Smooth muscle cell (in vitro differentiated cells): ENCODE data around the gene CD93. TPM values are rescaled to one million over a fixed set of nuclear protein-coding genes. Genes with fewer than 3 reads are reported as not detected.

Experiments
- DNase-seq: peaks from one replicate; lab custom pipeline; 2025; ENCODE audit not compliant: unreplicated experiment; lab: John Stamatoyannopoulos, UW
- H2AFZ ChIP-seq: fragments of 200-600 bp; sonication (generic); 2 replicates; pipeline ENCODE4 v1.6.0; 2016; ENCODE audit warnings: antibody characterized with exemption, low read depth, mild to moderate bottlenecking
- H3F3A ChIP-seq: fragments of 200-600 bp; sonication (generic); 2 replicates; pipeline ENCODE4 v1.6.0; 2017; ENCODE audit warnings: antibody characterized with exemption, low read depth
- H3K27ac ChIP-seq: fragments of 200-600 bp; sonication (generic); 2 replicates; pipeline ENCODE4 v1.5.1; 2016; ENCODE audit warnings: low read depth, mild to moderate bottlenecking
- H3K27me3 ChIP-seq: fragments of 200-600 bp; sonication (generic); 2 replicates; pipeline ENCODE4 v1.6.1; 2016; ENCODE audit warnings: low read depth, mild to moderate bottlenecking
- H3K36me3 ChIP-seq: fragments of 200-600 bp; sonication (generic); 2 replicates; pipeline ENCODE4 v1.5.1; 2016; ENCODE audit warnings: low read depth
- H3K4me1 ChIP-seq: fragments of 200-600 bp; sonication (generic); 2 replicates; pipeline ENCODE4 v1.5.1; 2016; ENCODE audit warnings: low read depth
- H3K4me2 ChIP-seq: fragments of 200-600 bp; sonication (generic); 2 replicates; pipeline ENCODE4 v1.6.0; 2016; ENCODE audit warnings: mild to moderate bottlenecking
- H3K4me3 ChIP-seq: fragments of 200-600 bp; sonication (generic); 2 replicates; pipeline ENCODE4 v1.5.1; 2016; ENCODE audit warnings: mild to moderate bottlenecking
- H3K79me2 ChIP-seq: fragments of 200-600 bp; sonication (generic); 2 replicates; pipeline ENCODE4 v1.6.0; 2016; ENCODE audit warnings: low read depth, mild to moderate bottlenecking
- H3K9ac ChIP-seq: fragments of 200-600 bp; sonication (generic); 2 replicates; pipeline ENCODE4 v1.6.0; 2016; ENCODE audit warnings: low read depth
- H3K9me3 ChIP-seq: fragments of 200-600 bp; sonication (generic); replicated peaks from 2 replicates; pipeline ENCODE4 v1.5.1; 2016; ENCODE audit warnings: low read depth
- H4K20me1 ChIP-seq: fragments of 200-600 bp; sonication (generic); 2 replicates; pipeline ENCODE4 v1.6.0; 2016; ENCODE audit warnings: low read depth
- WGBS: methylation state at CpG from one replicate; pipeline ENCODE4 v1.1.7; 2016; ENCODE audit warnings: low lambda C conversion rate; 5-methylcytosine and 5-hydroxymethylcytosine counted together
- polyA plus RNA-seq: library from polyadenylated mRNA; unstranded; fragments of >200 nt; fragmentation: Nextera tagmentation; extraction: Ambion mirVana; gene quantifications from 2 replicates; pipeline ENCODE4 v1.2.1, GENCODE V29; 2016
- total RNA-seq: library from RNA; depleted of rRNA; stranded (reverse); fragments of >200 nt; gene quantifications from 2 replicates; pipeline ENCODE4 v1.2.3, GENCODE V29; 2014
- TF ChIP-seq, protein P1 (sequence below): fragments of 200-600 bp; sonication (generic); IDR thresholded peaks from 2 replicates; pipeline ENCODE4 v1.5.1; 2017; ENCODE audit warnings: borderline replicate concordance, mild to moderate bottlenecking, antibody characterized with exemption; ENCODE audit not compliant: insufficient read depth, poor library complexity, severe bottlenecking

The CD93 gene
- total and polyA plus RNA-seq, 2 experiments from 2014 or later, result not detected

DNA sequence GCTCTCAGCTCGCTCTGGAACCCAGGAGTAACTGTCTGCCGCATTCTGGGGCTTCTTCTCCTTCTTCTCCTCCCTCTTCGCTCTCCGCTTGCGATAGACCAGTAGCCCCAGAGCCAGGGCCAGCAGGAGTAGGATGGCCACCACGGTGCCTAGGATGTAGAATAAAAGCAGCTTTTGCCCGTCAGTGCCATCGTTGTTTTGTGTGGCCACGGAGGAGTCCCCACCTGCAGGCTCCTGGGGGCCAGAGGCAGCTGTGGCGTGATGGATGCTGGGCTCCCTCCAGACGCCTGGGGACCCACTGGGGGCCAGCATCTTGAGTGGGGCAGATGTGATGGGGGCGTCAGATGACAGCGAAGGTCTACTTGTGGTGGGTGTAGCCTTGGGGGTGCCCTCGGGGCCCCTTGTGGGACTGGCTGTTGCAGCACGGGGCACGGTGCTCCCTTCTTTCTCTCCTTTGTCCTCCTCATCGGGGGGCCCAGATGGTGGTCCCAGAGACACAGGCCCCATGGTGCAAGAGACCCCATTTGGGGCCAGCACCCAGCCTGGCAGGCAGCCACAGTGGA is 1.8 kb downstream of the CD93 start:
- no peaks in the 10 kb centered on the region for H3K4me1 ChIP-seq
- H3K36me3 ChIP-seq, result no peaks in the 10 kb centered on the region
- H3K4me3 ChIP-seq, result no peak overlapping the region
- TF ChIP-seq, protein P1, sequence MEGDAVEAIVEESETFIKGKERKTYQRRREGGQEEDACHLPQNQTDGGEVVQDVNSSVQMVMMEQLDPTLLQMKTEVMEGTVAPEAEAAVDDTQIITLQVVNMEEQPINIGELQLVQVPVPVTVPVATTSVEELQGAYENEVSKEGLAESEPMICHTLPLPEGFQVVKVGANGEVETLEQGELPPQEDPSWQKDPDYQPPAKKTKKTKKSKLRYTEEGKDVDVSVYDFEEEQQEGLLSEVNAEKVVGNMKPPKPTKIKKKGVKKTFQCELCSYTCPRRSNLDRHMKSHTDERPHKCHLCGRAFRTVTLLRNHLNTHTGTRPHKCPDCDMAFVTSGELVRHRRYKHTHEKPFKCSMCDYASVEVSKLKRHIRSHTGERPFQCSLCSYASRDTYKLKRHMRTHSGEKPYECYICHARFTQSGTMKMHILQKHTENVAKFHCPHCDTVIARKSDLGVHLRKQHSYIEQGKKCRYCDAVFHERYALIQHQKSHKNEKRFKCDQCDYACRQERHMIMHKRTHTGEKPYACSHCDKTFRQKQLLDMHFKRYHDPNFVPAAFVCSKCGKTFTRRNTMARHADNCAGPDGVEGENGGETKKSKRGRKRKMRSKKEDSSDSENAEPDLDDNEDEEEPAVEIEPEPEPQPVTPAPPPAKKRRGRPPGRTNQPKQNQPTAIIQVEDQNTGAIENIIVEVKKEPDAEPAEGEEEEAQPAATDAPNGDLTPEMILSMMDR, result no peak
- no peak overlapping the region for H2AFZ ChIP-seq
- no peaks in the 10 kb centered on the region for H3F3A ChIP-seq
- no peaks in the 10 kb centered on the region for H4K20me1 ChIP-seq
- WGBS, result 94% methylated on average over 16 of the region's 17 CpGs
- no peak overlapping the region for H3K4me2 ChIP-seq
- DNase-seq, result no peak
- no peaks in the 10 kb centered on the region for H3K79me2 ChIP-seq
- H3K27ac ChIP-seq, result no peak overlapping the region
- H3K27me3 ChIP-seq, result no peaks in the 10 kb centered on the region
- H3K9me3 ChIP-seq, result no peaks in the 10 kb centered on the region
- H3K9ac ChIP-seq, result no peak overlapping the region

DNA sequence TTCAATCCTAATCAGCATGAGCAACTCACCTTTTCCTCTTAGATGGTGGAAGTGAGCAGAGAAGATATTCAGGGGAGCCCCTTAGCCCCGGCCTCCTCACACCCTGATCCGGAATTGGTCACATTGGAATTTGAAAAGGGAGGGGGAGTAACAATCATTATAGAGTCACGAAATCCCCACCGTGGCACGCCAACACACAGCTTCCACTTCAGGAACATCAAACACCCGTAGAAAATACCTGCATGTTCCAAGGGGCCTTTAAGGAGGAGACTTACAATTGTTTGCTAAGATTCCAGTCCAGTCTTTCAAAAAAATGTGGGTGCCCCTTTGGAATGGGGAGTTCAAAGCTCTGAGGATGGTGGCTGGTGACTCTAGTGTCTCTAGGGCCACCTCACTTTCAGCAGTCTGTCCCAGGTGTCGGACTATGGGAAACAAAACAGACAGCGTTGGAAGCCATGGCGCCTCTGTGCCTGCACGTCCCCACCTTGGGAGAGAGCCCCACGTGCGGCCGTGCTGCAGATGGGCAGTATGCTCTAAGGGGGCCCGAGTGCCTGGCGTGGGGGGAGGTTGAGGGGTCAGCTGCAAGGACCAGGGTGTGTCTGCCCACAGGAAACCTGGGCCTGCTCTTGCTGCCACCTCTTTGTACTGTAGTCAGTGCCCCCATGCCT is 2.4 kb downstream of the CD93 start:
- H3K79me2 ChIP-seq, result no peaks in the 10 kb centered on the region
- no peaks in the 10 kb centered on the region for H4K20me1 ChIP-seq
- H3K9me3 ChIP-seq, result no peaks in the 10 kb centered on the region
- H3K36me3 ChIP-seq, result no peaks in the 10 kb centered on the region
- H3K4me3 ChIP-seq, result no peak overlapping the region
- H3K27me3 ChIP-seq, result no peaks in the 10 kb centered on the region
- no peak overlapping the region for H3K4me2 ChIP-seq
- WGBS, result 91% methylated on average over 15 of the region's 15 CpGs
- no peaks in the 10 kb centered on the region for H3K4me1 ChIP-seq
- DNase-seq, result no peak
- H3K9ac ChIP-seq, result no peak overlapping the region
- H3K27ac ChIP-seq, result no peak overlapping the region
- no peak overlapping the region for H2AFZ ChIP-seq
- TF ChIP-seq, protein P1, result no peak
- no peaks in the 10 kb centered on the region for H3F3A ChIP-seq

DNA sequence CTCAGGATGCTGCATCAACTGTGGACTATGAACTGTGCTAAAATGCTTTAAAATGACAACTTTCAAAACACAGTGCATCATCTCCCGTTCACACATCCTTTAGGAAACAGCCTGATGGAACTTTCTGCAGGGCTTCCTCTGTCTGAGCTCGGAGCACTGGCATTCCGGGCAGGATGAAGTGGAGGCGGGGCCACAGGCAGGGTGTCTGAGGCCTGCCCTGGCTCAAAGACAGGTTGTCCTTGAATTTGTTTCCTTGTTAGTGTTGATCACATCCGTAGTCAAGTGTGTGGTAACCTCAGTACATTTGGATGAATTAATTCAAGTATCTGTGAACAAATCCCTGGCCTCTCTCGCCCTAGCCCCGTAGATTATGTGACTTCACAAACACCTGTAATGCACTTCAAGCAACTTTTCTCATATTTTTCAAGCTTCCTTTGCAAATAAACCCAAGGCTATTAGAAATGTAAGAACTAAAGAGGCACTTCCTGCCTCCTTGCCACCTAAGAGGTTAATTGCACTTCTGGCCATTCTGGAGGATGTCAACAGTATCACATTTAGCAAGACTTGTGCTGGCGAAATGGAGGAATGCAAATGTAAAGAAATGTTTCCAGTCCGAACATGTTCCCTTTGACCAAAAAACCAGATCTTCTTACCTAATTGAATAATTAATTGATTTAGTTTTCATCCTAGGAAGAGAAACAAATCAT is 3.1 kb downstream of the CD93 start:
- no peak overlapping the region for H3K9ac ChIP-seq
- H3K4me1 ChIP-seq, result no peaks in the 10 kb centered on the region
- H3K36me3 ChIP-seq, result no peaks in the 10 kb centered on the region
- H2AFZ ChIP-seq, result no peak overlapping the region
- H3K27me3 ChIP-seq, result no peaks in the 10 kb centered on the region
- TF ChIP-seq, protein P1, result no peak
- H4K20me1 ChIP-seq, result no peaks in the 10 kb centered on the region
- no peak overlapping the region for H3K4me3 ChIP-seq
- H3K27ac ChIP-seq, result no peak overlapping the region
- 62% methylated on average over 9 of the region's 9 CpGs for WGBS
- DNase-seq, result no peak
- no peaks in the 10 kb centered on the region for H3F3A ChIP-seq
- no peaks in the 10 kb centered on the region for H3K79me2 ChIP-seq
- H3K4me2 ChIP-seq, result no peak overlapping the region
- no peaks in the 10 kb centered on the region for H3K9me3 ChIP-seq
